Activated T-helper 1 cell treated with Interleukin-2 at 50 U/mL for 16 hours (primary cell): Measurements from ENCODE around the gene CYBA.
"Not testable (repeated sequence)": the region's sequence is repeated elsewhere in the genome, so short reads cannot be mapped to it uniquely, and the experiment has no call there.

Source experiments
- DNase-seq: peaks from one replicate; pipeline ENCODE4 v3.0.0-alpha.2; 2020; ENCODE audit warnings: low read depth

Gene CYBA

DNA sequence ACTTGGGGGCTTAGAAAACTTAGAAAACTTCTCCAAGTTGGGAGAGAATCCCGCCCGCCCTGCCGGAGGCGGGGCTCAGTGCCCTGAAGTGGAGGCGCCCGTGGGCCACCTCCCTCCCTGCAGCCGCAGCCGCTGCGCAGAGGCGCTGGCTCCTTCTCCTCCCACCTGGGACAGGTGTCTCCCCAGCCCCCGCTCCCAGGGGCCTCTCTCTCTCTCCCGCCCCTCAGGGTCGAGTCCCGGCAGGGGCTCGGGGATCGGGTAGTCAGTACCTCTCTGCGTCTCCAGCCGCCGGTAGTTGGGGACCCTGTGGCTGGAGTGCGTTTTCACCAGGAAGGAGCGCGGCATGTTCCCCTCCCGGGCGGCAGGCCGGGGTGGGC, 35.2 kb upstream of the CYBA start:
- DNase-seq, result no peak

DNA sequence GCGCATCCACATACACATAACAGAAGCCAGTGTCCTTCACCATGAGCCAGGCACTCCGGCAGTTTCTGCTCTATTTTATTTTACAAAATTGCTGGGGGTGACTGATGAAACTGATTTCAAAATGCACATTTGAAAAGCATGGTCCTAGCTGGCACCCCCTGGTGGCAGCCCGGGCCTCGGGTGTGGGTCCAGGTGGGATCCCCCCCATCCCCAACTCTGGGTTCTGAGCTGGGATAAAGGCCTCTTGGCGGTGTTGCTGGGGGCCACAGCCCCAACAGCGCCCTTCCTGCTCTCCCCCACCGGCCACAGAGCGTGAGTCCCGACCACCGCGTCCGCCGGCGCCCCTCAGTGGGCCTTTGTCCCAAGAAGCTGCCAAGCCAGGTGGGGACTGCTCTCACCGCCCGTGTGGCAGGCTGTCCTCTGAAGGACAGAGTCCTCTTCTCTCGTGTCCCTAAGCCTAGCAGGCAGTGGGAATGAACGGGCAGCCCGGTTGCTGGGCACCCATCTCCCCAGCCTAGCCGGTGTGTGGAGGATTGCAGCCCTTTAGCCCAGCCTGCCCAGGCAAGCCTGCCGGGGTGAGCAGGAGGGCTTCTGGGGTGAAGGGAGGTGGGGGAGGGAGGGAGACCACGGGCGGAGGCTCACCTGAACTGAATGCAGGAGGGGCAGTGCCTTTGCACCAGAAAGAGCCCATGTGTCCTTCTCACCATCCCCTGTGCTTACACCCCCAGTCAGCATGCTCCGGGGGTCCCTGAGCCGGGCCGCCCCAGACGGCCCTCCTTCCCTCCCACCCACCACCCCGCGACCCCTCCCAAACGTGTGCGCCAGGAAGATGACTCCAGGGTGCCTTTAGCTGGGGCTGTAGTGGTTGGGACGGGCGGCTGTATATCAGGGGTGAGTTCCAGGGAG, 34.6 kb upstream of the CYBA start:
- DNase-seq, result peak; percentile 39

DNA sequence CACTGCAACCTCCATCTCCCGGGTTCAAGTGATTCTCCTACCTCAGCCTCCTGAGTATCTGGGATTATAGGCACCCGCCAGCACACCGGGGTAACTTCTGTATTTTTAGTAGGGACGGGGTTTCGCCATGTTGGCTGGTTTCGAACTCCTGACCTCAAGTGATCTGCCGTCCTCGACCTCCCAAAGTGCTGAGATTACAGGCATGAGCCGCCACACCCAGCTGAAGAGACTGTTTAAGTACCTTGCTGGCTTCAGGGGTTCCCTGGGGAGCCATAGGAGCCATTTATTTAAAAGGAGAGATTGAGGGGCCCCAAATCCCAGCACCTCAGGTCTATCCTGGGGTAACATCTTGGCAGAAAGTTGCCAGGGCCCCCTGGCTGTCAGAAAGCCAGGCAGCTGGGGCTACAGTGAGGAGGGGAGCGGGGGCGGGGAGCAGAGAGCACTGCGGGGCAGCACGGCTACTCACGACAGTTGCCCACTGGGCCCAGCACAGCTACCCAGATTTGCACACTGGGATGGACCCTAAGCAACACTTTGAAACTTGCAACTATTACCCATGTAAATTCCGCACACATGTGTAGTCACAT, 33.8 kb upstream of the CYBA start:
- no peak for DNase-seq

DNA sequence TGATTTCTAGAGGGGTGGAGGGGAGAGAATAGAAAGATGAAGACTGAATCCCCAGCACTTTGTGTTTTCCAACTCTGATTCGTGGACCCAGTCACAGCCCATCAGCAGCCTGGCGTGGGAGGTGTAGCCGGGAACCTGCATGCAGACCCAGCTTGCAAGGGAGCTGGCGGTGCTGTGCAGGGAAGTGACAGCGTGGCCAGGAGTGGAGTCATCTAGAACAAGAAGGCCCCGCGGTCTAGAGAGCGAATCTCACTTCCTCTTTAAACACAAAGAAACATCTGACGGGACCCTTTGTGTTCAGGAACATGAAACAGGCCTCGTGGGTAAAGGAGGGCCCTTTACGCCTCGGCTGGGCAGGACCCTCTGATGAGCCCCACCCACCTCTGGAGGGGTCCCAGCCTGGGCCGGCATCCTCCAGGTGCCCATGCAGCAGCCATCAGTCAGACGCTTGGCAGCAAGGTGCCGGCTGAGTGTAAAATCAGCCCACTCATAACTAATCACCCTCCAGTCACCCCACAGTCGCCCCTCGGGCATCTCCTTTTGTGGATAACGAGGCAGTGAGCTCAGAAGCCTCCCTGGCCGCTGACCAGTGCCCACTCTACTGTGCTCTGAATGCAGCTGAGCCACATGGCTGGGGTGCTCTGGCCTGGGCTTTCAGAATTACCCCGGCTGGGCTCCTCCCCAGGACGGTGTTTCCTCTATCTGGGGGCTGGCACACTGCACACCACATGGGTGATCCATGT, 31.0 kb upstream of the CYBA start:
- DNase-seq, result peak; percentile 36

DNA sequence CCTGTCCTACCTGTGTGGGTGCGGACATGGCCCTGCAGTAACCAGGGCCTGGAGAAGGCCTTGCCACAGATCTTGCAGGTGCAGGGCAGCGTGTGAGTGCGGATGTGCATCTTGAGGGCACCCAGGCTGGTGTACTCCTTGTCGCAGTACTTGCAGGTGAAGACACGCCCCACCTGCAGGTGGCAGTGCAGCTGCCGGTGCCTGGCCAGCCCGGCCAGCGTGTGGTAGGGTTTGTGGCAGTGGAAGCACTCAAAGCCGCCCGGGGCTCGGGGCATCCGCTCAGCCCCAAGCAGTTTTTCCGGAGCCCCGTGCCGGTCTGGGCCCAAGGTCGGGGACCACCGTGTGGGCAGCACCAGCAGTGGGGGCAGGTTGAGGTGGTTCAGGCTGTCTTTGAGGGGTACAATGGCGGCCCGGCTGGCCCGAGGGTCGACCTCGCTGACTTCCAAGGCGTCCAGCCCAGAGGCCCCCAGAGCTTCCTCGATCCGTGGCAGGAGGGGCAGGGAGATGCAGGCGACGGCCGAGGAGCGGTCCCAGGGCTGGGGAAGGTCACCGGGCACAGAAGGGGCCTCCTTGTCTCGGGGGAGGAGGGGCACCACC, 30.3 kb upstream of the CYBA start:
- DNase-seq, result no peak

DNA sequence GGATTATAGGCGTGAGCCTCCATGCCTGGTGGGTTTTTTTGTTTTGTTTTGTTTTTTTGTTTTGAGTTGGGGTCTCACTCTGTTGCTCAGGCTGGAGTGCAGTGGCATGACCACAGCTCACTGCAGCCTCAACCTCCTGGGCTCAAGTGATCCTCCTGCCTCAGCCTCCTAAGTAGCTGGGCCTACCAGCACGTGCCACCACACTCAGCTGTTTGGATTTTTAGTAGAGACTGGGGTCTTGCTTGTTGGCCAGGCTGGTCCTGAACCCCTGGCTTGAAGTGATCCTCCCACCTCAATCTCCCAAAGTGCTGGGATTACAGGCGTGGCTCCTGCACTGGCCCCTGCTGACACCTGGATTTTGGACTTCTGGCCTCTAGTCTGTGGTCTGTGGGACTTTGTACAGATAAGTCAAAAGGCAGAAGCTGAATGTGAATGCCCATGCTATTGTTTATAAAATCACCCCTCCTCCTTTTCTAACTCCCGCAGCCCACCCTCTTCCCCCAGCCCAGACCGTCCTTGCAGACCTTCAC, 29.8 kb upstream of the CYBA start:
- DNase-seq, result no peak

DNA sequence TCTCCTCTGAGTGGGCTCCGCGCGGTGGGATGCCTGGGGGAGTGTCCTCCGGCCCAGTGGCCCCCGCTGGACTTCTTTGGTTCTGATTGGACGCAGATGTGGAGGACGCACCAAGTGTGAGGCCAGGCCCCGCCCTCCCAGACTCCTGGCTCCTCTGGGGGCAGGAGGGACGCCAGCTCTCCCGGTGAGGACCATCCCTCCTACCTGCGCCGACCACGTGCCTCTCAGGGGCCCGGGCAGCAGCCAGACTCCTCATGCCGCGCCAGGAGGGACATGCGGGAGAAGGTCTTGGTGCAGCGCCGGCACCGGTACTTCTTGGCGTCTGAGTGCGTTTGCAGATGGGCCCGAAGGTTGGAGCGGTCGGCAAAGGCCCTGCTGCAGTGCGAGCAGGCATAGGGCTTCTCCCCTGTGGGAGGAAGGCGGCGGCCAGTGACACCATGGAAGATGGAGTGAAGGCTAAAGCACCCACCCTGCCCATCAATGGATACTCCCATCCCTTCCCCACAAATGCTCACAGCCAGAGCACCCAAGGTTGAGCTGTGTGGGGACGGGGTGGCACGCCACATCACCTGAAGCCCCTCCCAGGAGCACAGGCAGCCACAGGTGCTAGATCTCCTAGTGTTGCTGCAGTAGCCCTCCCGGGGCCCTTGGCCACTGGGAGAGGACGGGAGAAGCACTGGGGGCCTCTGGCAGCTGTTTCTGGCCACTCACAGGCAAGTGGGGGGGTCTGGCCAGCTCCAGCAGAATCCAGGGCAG, 27.5 kb upstream of the CYBA start:
- no peak for DNase-seq

DNA sequence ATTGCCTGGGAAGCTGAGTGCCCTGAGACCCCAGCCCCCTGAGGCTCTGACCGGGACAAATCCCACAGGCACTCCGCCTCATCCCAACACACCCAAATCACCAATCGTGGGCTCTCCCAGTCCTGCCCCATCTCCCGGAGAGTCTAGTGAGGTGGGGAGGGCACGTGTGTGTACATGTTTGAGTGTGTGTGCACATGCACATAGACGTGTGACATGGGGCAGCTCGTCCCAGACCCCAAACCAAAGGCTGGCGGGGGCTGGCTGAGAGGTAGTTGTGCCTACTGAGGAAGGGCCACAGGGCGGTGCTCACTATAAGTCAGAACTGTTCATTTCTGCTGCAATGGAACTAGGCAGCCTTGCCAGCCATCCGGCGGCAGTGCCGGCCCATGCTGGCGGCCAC, 26.9 kb upstream of the CYBA start:
- no peak for DNase-seq

DNA sequence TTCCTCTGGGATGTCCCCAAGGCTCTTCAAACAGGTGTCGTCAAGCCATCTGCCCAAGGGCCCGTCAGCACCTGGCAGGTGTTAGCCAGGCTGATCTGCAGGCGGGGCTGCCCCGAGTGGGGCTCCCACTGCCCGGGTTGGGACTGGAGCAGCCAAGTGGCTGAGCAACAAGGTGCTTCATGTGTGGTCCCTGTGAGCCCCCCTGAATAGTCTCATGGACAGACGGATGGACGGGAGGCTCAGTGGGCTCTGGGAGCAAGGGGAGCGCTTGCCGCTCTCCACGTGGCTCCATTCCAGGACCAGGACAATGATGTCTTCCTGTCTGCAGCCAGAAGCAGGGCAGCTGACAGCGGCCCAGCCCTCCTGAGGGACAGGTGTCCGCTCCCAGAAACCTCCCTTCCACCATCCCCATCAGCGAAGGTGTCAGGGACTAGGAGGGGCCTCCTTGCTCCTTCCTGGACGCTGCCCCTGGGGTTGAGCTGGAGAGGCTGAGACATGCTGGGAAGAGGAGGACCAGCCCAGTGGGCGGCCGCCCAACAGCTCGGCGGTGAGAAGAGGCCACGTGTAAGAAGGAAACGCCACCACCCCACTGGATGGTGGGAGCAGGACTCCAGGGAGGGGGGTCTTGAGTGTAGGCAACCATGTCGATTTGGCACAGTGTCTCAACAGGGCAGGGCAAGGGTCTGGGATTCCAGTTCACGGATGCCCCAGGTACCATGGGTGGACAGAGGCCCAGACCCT, 25.8 kb upstream of the CYBA start:
- no peak for DNase-seq

DNA sequence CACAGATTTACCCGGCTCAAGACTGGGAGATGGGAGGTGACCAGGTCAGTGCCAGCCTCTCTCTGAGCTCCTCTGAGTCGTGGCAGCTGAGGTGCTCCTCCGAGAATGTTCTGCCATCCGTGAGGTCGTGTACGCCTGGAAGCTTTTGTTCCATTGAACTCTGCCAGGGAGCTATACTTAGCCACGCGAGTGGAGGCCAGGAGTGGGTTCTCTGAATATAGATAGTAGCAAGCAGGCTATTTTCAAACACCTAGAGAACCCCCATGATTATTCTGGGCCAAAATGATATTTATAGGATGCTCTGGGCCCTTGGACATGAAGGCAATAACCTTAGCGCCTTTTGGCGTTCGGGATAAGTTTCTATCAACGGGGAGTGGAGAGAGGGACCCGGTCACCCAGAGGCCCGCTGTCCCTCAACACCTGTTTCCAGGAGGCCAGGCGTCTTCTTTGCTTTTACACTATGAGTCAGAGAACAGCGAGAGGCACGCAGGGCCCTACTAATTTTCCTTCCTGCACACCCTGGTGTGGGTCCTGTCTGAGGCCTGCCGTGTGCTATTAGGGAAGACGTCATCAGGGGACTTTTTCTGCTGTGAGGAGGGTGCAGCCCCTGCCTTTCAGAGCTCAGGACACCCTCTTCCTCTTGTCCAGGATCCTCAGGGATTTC, 23.0 kb upstream of the CYBA start:
- no peak for DNase-seq

DNA sequence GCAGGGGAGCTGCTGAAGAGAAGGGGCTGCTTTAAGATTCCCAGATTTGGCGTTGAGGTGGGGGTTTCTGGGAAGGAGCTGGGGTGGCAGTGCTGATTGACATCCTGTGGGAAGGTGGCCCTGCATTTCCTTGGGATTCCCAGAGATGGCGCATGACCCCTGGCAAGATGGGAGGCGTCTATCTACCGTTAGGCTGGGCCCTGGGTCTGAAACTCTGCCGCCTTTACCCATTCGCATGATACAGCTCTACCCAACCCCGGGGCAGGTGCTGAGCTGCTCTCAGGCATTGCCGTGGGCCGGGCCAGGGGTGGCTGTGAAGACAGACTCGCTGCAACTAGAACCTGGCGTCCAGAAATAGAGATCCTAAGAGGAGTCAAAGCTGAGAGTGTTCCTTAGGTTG, 21.9 kb upstream of the CYBA start:
- DNase-seq, result no peak

DNA sequence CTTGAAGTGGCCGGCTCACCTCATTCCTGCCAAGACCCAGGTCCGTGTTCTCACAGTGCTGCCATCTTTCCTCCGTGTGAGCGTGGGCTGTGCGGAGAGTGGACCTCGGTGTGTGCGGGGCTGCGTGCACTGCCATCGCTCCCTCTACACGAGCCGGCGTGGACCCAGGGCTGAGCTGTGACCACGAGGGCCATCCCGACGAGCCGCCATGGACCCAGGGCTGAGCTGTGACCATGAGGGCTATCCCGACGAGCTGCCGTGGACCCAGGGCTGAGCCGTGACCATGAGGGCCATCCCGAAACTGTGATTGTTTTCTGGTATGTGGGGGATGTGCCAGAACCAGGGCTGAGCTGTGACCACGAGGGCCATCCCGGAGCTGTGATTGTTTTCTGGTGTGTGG, 21.0 kb upstream of the CYBA start:
- no peak for DNase-seq

DNA sequence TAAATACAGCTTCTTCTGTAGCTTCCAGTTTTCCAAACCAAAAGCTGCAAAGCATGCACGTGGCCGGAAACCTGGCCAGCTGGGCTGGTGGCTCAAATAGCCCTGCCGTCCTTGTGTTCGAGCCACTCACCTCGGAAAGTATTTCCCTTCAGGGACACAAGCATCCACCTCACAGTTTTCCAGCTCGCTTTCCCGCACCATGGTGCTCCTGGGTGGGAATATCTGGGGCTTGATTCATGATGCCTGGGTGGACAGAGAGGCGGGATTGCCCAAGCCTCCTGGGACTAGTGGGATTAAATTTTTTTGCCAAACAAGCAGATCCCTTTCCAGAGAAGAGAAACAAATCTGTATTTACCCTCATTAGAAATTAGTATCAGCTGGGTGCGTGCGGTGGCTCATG, 19.1 kb upstream of the CYBA start:
- DNase-seq, result no peak

DNA sequence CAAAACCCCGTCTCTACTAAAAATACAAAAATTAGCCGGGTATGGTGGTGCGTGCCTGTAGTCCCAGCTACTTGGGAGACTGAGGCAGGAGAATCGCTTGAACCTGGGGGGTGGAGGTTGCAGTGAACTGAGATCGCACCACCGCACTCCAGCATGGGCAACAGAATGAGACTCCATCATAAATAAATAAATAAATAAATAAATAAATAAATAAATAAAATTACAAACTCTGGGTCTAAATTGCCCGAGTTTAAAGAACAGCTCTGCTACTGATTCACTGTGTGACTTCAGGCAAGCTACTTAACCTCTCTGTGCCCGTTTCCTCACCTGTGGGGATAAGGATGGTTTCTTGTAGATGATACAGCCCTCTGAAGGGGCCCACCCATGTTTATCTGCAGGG, 18.6 kb upstream of the CYBA start:
- DNase-seq, result not testable (repeated sequence)

DNA sequence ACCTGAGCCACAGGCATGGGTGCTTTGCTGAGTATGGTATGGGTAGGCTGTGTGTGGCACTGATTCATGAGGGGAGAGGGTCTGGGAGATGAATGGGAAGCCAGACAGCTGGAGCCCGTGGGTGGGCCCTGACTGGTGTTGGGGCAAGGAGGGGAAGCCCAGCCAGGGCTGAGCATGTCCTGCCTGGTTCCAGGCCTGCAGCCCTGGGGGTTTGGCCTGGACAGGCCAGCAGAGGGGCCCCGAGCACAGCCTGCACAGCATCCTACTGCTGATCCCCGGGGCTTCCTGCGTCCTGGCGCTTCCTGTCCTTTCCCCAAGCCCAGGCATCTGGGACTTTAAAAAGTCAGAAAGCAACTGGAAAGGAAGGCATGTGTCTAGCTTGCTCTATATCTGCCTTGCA, 16.6 kb upstream of the CYBA start:
- DNase-seq, result no peak

DNA sequence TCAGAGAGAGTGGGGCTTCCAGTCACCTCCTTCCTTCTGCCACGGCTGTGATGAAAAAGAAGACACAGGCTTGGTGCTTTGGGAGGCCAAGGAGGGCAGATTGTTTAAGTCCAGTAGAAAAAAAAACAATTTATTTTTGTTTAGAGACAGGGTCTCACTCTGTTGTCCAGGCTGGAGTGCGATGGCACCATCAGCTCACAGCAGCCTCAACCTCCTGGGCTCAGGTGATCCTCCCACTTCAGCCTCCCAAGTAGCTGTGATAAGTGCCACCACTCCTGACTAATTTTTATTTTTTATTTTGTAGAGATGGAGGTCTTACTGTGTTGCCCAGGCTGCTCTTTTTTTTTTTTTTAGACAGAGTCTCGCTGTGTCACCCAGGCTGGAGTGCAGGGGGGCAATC, 14.7 kb upstream of the CYBA start:
- DNase-seq, result no peak

DNA sequence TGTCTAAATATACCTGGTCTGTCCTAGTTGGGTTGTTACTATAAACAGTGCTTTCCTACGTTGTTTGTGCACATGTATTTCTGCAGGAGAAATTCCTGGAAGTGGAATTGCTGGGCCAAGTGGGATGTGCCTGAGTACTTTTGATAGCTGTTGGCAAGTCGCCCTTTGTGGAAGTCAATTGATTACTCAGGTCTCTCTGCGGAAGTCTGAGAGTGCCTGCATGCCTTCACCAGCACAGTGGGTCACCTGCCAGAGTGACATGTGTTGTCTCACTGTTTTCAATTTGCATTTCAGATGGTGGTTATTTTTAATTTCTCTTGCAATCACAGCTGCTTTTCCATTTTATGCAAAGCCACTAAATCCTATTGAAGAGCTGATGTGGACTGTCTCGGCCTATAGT, 14.3 kb upstream of the CYBA start:
- DNase-seq, result no peak

DNA sequence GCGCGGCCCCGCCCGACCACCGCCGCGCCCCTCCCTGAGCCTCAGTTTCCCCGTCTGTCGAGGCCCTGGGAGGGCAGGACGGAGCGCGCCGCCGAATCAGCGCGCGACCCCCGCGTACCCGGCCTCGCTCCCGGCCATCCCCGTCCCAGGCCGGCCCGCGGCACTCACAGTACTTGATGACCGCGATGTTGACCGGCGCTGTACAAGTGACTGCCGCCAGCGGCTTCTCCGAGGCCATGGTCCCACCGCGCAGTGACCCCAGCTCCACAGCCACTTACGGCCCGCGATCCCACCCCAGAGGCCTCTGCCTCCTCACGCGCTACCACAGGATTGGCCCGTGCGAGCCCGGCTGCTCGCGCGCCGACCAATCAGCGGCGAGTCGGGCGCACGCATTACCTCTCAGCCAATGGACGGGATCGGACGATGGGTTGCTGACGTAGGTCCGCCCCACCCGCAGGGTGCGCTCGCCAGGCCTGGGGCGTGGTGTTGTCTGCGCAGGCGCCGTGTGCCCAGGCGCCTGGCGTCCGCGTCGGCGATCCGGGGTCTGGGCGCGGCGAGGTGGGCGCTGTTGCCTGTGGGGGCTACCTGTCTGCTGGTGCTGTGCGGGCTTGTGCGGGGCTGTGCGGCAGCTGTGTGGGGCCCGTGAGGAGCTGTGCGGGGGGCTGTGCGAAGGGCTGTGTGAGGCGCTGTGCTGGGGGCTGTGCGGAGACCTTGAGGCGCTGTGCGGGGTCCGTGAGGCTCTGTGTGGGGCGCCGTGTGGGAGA, 12.2 kb upstream of the CYBA start, which contains the start of gene MVD:
MVD (minus strand) TSS at position 249 of the 764 bp plus-strand sequence; CDS start at position 238, 11 bp downstream.
- peak; percentile 93 for DNase-seq

DNA sequence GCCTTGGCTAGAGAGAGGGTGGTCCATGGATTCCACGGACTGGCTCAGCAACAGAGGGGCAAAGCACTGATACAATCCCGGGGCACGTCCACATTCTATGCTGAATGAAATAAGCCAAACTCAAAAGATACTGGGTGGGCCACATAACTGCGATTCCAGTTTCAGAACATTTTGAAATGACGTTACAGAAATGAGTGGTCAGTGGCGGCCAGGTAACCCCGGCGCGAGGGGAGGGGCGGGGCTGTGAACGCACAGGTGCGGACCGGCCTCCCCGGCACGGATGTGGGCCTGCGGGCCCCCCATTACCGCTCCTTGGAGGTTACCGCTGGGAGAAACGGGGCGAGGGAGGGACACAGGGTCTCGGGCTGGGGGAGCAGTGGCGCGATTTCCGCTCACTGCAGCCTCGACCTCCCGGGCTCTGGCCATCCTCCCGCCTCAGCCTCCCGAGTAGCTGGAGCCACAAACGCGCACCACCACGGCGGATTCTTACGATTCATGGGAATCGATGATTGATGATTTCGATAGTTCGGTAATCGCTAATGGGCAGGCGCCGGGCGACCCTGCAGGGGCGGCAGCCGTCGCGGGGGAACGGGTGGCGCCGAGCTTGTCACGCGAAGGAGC, 11.5 kb upstream of the CYBA start:
- no peak for DNase-seq
